B cell (primary cell): ENCODE data around the gene BMERB1.

ENCODE experiments used
- EZH2 ChIP-seq: IDR thresholded peaks from 2 replicates; pipeline ENCODE4 v1.6.1; 2012; ENCODE audit warnings: borderline replicate concordance, low read depth, mild to moderate bottlenecking, moderate library complexity, low read length; ENCODE audit not compliant: insufficient read depth, poor library complexity, severe bottlenecking
- TF ChIP-seq, protein P1 (sequence below): fragments of 200-600 bp; IDR thresholded peaks from one replicate; pipeline ENCODE4 v1.8.0; 2022; ENCODE audit warnings: antibody characterized with exemption, mild to moderate bottlenecking

DNA sequence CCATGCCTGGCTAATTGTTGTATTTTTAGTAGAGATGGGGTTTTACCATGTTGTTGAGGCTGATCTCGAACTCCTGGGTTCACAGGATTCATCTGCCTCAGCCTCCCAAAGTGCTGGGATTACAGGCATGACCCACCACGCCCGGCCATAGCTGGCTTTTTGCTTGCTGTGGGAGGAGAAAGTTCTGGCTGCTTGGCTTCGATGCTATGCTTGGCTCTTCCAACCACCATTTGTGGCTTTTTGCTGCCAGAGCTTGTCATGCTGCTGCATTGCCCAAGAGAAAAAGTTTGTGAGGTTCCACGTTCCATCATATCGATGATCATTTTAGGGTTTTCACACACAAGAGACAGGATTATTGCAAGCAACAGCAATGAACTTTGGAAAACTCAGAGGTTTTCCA, 16.2 kb downstream of the BMERB1 start:
- TF ChIP-seq, protein P1, sequence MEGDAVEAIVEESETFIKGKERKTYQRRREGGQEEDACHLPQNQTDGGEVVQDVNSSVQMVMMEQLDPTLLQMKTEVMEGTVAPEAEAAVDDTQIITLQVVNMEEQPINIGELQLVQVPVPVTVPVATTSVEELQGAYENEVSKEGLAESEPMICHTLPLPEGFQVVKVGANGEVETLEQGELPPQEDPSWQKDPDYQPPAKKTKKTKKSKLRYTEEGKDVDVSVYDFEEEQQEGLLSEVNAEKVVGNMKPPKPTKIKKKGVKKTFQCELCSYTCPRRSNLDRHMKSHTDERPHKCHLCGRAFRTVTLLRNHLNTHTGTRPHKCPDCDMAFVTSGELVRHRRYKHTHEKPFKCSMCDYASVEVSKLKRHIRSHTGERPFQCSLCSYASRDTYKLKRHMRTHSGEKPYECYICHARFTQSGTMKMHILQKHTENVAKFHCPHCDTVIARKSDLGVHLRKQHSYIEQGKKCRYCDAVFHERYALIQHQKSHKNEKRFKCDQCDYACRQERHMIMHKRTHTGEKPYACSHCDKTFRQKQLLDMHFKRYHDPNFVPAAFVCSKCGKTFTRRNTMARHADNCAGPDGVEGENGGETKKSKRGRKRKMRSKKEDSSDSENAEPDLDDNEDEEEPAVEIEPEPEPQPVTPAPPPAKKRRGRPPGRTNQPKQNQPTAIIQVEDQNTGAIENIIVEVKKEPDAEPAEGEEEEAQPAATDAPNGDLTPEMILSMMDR, result no peak
- no peak for TF ChIP-seq EZH2
